Gastroesophageal sphincter (tissue), 4 donors: Measurements from ENCODE around the gene KBTBD2. TPM values are rescaled to one million over a fixed set of nuclear protein-coding genes. Genes with fewer than 3 reads are reported as not detected.
"Not testable (repeated sequence)": the region's sequence is repeated elsewhere in the genome, so short reads cannot be mapped to it uniquely, and the experiment has no call there.

ENCODE experiments used
- ATAC-seq: fragments of 150-250 bp; one replicate; pipeline ENCODE4 v1.9.1; 2016; ENCODE audit warnings: mild to moderate bottlenecking, moderate library complexity
- H3K27ac ChIP-seq, 4 donors: fragments of 200-600 bp; sonication (generic) in 3 of 4; 1 replicate in 3 of 4; 2 replicates in 1 of 4; pipeline ENCODE4 v1.5.1; 2016 to 2019
- H3K27me3 ChIP-seq: fragments of 200-600 bp; sonication (generic); one replicate; pipeline ENCODE4 v1.5.1; 2019
- H3K36me3 ChIP-seq, 2 donors: fragments of 200-600 bp; sonication (generic); one replicate each; pipeline ENCODE4 v1.5.1; 2019; ENCODE audit warnings: control low read depth in 1 of 2
- H3K4me1 ChIP-seq, 3 donors: fragments of 200-600 bp; sonication (generic); 1 replicate in 2 of 3; 2 replicates in 1 of 3; pipeline ENCODE4 v1.5.1; 2016 to 2019; ENCODE audit warnings: control low read depth in 2 of 3
- H3K4me3 ChIP-seq, 2 donors: fragments of 200-600 bp; sonication (generic); one replicate each; pipeline ENCODE4 v1.5.1; 2019; ENCODE audit warnings: mild to moderate bottlenecking in 1 of 2, moderate library complexity in 1 of 2
- H3K9me3 ChIP-seq, 3 donors: fragments of 200-600 bp; sonication (generic); one replicate each; pipeline ENCODE4 v1.5.1; 2017 to 2019; ENCODE audit warnings: control low read depth in 2 of 3
- CTCF ChIP-seq, 4 experiments: fragments of 200-600 bp in 2 of 4; fragments of 450-650 bp in 2 of 4; sonication (generic) in 1 of 4; IDR thresholded peaks; one replicate each; pipeline ENCODE4 v1.5.1; 2017 to 2019; ENCODE audit warnings: antibody characterized with exemption in 4 of 4, mild to moderate bottlenecking in 2 of 4, moderate library complexity in 2 of 4
- EP300 ChIP-seq: sonication (generic); formaldehyde crosslinking; IDR thresholded peaks from one replicate; pipeline ENCODE4 v1.6.1; 2017; ENCODE audit warnings: antibody characterized with exemption, mild to moderate bottlenecking
- POLR2A ChIP-seq, 2 donors: fragments of 450-650 bp; IDR thresholded peaks; one replicate each; pipeline ENCODE4 v1.6.1; 2017; ENCODE audit warnings: antibody characterized with exemption in 2 of 2, mild to moderate bottlenecking in 2 of 2, moderate library complexity in 1 of 2
- POLR2AphosphoS5 ChIP-seq: sonication (generic); formaldehyde crosslinking; IDR thresholded peaks from one replicate; pipeline ENCODE4 v1.6.1; 2017; ENCODE audit warnings: antibody characterized with exemption
- WGBS, 2 donors: methylation state at CpG; one replicate each; pipeline ENCODE4 v1.1.5; 2018; ENCODE audit warnings: low coverage in 1 of 2; 5-methylcytosine and 5-hydroxymethylcytosine counted together
- total RNA-seq, 4 donors: library from RNA; depleted of rRNA; stranded (reverse); fragments of >200 nt; gene quantifications; one replicate each; pipeline ENCODE4 v1.1.0, GENCODE V29; 2016

Gene KBTBD2
- total RNA-seq, 4 donors from 2014 or later: 31.2 to 64.6 (median 37.4) TPM

- Histone ChIP-seq H3K27ac (no peak overlapping the region), H3K4me1 (no peaks in the 10 kb centered on the region), H3K4me3 (no peak overlapping the region), H3K36me3 (peaks cover 0 to 2% of the 10 kb centered on the region in 2 donors), H3K27me3 (no peaks in the 10 kb centered on the region), H3K9me3 (no peaks in the 10 kb centered on the region)
- no peak for ATAC-seq
- TF ChIP-seq POLR2A (IDR thresholded peaks at IDR 0.05): no peak
- TF ChIP-seq EP300: no peak
- no peak for TF ChIP-seq CTCF (IDR thresholded peaks at IDR 0.05)
- no peak for TF ChIP-seq POLR2AphosphoS5
Observed at GRCh38 chr7:32860090-32860489, 31.5 kb downstream of the KBTBD2 start.

DNA sequence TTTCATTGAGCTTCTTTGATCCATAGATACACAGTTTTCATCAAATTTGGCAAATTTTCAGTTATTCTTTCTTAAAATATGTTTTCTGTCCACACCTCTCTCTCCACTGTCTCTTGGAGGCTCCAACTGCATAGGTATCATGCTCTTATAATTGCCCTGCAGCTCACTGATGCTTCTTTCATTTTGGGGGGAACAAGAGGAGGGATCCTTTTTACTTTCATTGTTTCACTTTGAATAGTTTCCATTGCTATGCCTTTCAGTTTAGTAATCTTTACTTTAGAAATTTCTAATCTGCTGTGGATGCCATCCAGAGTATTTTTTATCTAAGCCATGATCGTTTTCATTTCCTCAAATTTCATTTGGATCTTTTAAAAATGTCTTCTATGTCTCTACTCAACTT is 32.9 kb downstream of the KBTBD2 start:
- Histone ChIP-seq H3K4me3 (no peak overlapping the region), H3K4me1 (no peaks in the 10 kb centered on the region), H3K9me3 (no peaks in the 10 kb centered on the region), H3K27ac (no peak overlapping the region), H3K36me3 (no peaks in the 10 kb centered on the region), H3K27me3 (no peaks in the 10 kb centered on the region)
- TF ChIP-seq CTCF (IDR thresholded peaks at IDR 0.05): no peak
- no peak for TF ChIP-seq POLR2A (IDR thresholded peaks at IDR 0.05)
- no peak for TF ChIP-seq POLR2AphosphoS5
- no peak for TF ChIP-seq EP300
- no peak for ATAC-seq
- 22 to 73% methylated on average over 1 of the region's 1 CpG for WGBS, 2 donors

GRCh38 chr7:32857063-32857462 is 34.5 kb downstream of the KBTBD2 start:
- H3K4me1 ChIP-seq, H3K9me3 ChIP-seq, ATAC-seq, H3K4me3 ChIP-seq, H3K27ac ChIP-seq, H3K36me3 ChIP-seq, H3K27me3 ChIP-seq: not testable (repeated sequence)
- 58 to 72% methylated on average over 2 to 4 of the region's 5 CpGs for WGBS, 2 donors

DNA sequence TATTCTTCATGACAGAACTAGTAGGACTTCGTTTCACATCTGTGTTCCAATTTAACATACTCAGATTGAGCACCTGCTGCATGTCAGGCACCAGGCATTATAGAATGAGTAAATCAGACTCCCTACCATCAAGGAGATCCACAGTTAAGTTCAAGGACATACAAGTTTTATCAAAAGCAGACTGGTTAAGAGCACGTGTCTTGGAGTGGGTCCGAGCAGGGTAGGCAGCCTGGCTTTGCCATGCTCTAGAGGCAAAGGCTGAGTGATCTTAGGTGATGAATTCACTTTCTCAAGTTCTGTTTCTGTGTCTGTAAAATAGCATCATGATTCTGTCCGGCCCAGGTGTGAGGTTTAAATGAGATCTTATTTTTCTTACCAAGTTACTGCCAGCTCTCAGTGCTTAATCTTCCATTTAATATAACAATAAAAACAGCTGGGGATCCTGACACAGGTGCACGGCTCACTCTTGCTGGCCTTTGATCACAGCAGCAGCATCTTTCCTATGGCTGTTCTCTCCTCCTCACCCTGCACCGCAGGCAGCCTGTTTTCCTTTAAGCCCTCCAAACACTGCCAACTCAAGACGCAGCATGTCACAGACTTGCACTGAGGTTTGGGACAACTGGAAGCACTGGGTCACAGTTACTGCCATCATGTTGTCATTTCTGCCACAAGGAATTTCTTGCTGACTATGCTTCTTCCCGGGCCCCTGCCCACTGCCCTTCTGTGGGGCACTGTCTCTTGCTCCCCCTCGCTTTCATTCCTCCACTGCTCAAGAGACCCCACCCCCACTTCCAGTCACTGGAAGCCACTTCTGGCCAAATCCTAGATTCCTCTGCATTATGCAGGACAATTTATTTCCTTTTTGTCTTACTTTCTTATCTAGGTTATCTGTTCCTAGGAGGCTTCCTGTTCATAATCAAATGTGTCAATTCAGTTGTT is 35.5 kb downstream of the KBTBD2 start:
- H3K9me3 ChIP-seq, ATAC-seq, H3K27me3 ChIP-seq, H3K36me3 ChIP-seq, H3K4me3 ChIP-seq, H3K4me1 ChIP-seq, H3K27ac ChIP-seq: not testable (repeated sequence)
- 41 to 46% methylated on average over 3 to 6 of the region's 9 CpGs for WGBS, 2 donors

GRCh38 chr7:32850654-32851053 is 40.9 kb downstream of the KBTBD2 start:
- ATAC-seq, H3K4me1 ChIP-seq, H3K9me3 ChIP-seq, H3K27ac ChIP-seq, H3K4me3 ChIP-seq, H3K27me3 ChIP-seq, H3K36me3 ChIP-seq: not testable (repeated sequence)
- WGBS, 2 donors: 40% methylated on average over 2 of the region's 3 CpGs; no CpG with 5 or more reads in 1 of the 2 donors

- not testable (repeated sequence) for H3K27ac ChIP-seq, H3K4me3 ChIP-seq, H3K9me3 ChIP-seq, H3K27me3 ChIP-seq, H3K36me3 ChIP-seq, ATAC-seq, H3K4me1 ChIP-seq
- 64 to 70% methylated on average over 2 of the region's 2 CpGs for WGBS, 2 donors
Observed at GRCh38 chr7:32848655-32849054, 42.9 kb downstream of the KBTBD2 start.

DNA sequence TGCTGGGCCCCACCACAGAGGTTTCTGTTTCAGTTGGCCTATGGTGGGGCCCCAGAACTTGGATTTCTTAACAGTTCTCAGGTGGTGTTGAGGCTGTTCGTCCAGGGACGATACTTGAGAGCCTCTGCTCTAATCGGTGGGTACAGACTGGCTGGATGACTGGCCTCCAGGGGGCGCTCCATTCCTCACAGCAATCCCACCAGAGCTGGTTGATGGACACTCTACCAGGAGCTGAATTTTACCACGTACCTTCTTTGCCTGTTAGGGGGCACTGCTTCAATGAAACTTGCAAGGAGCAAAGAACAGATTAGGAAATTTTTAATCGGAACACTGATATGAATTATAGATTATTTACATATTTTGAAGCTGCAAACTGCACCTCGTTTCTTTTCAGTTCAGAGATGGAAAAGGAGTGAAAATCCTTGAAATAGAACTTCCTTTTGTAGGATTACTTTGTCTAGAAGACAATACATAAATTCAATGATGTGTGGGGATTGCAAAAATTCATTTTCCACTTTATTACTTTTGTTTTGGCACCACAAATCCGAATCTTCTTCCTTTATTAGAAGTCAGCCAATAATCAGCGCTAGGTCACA is 44.8 kb downstream of the KBTBD2 start:
- peaks cover 0 to 4% (median 0%) of the 10 kb centered on the region in 3 donors for H3K4me1 ChIP-seq
- 17 to 31% methylated on average over 4 of the region's 9 CpGs for WGBS, 2 donors
- H3K4me3 ChIP-seq: no peak overlapping the region
- H3K36me3 ChIP-seq: no peaks in the 10 kb centered on the region
- no peaks in the 10 kb centered on the region for H3K27me3 ChIP-seq
- peak; percentile 98 for ATAC-seq
- no peaks in the 10 kb centered on the region for H3K9me3 ChIP-seq
- peak; percentile 90 to 93 (median 92) for TF ChIP-seq CTCF (IDR thresholded peaks at IDR 0.05)
- TF ChIP-seq EP300: no peak
- no peak overlapping the region for H3K27ac ChIP-seq

DNA sequence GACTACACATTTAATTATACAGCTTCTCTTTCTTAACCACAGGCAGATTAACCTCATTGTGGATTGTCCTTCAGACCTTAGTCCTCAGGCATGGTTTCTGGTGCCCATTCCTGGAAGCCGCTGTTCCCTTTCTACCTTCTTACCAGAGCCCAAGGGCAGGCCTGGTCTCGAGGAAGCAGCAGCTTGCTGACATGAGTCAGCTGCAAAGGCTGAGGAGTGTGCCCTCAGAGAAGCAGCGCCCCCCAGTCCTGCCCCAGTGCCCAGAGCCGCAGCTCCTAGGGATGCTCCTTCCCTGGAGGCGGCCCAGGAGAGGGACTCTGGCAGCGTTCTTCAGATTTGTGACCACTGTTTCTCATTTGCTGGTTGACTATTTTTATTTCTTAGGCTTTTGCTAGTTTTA is 46.8 kb downstream of the KBTBD2 start:
- H3K4me3 ChIP-seq, H3K36me3 ChIP-seq, H3K27me3 ChIP-seq, H3K27ac ChIP-seq, H3K9me3 ChIP-seq, H3K4me1 ChIP-seq, ATAC-seq: not testable (repeated sequence)
- WGBS, 2 donors: 100% methylated on average over 1 of the region's 6 CpGs

DNA sequence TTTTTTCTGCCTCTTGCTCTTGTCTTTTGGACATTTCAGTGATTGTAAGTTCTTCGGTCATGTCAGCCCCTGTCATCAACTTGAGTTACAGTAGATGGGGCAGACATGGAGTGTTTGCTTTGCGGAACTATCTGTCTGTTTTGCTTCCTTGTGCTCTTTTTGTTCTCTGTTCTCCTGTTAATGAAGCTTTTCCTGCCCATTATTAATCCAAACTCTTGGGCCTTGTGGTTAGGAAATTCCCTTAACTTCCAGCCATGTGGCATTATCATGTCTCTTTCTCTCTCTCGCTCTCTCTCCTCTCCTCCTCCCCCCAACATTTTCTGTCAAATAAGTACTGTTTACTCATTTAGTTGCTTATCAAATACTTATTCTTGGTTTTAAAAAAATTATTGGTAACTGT is 47.8 kb downstream of the KBTBD2 start:
- H3K4me1 ChIP-seq, H3K27ac ChIP-seq, H3K36me3 ChIP-seq, H3K9me3 ChIP-seq, H3K4me3 ChIP-seq, H3K27me3 ChIP-seq, ATAC-seq: not testable (repeated sequence)
- WGBS, 2 donors: 89% methylated on average over 3 of the region's 3 CpGs; no CpG with 5 or more reads in 1 of the 2 donors

DNA sequence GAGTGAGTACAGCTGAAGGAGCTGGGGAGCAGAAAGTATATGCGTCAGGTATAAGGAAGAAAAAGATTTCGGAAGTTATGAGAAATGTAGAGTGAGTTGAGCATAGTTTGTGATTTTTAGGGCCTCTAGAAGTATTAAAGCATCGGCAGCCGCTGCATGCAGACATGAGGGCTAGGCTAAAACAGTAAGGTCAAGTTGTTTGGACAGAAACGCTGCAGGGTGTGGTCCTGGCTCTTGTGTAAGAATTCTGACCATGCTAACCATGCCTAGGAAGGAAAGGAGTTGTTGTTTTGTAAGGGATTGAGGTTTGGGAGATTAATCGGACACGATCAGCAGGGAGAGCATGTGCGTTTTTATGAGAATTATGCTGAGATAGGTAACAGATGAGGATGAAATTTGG is 51.7 kb downstream of the KBTBD2 start:
- WGBS, 2 donors: 71 to 78% methylated on average over 5 to 8 of the region's 8 CpGs
- H3K4me3 ChIP-seq, H3K27me3 ChIP-seq, ATAC-seq, H3K4me1 ChIP-seq, H3K9me3 ChIP-seq, H3K27ac ChIP-seq, H3K36me3 ChIP-seq: not testable (repeated sequence)
